Thyroid gland (tissue), 4 donors: ENCODE measurements around the gene TMEM128. TPM values are rescaled to one million over a fixed set of nuclear protein-coding genes. Genes with fewer than 3 reads are reported as not detected.

Experiments
- DNase-seq, 2 donors: peaks; one replicate each; pipeline ENCODE4 v3.0.0-alpha.2; 2019
- H3K27ac ChIP-seq, 3 donors: fragments of 200-600 bp; sonication (generic); 1 replicate in 2 of 3; 2 replicates in 1 of 3; pipeline ENCODE4 v1.5.1; 2016 to 2019; ENCODE audit warnings: mild to moderate bottlenecking in 1 of 3, moderate library complexity in 1 of 3
- H3K27me3 ChIP-seq: fragments of 200-600 bp; sonication (generic); one replicate; pipeline ENCODE4 v1.5.1; 2019
- H3K36me3 ChIP-seq, 2 donors: fragments of 200-600 bp; sonication (generic); one replicate each; pipeline ENCODE4 v1.5.1; 2016 to 2019
- H3K4me1 ChIP-seq, 2 donors: fragments of 200-600 bp; sonication (generic); one replicate each; pipeline ENCODE4 v1.5.1; 2017 to 2019
- H3K4me3 ChIP-seq, 3 donors: fragments of 200-600 bp; sonication (generic); replicated peaks in 1 of 3; 1 replicate in 2 of 3; 2 replicates in 1 of 3; pipeline ENCODE4 v1.5.1; 2016; ENCODE audit warnings: mild to moderate bottlenecking in 1 of 3
- H3K9me3 ChIP-seq: fragments of 200-600 bp; sonication (generic); one replicate; pipeline ENCODE4 v1.5.1; 2017
- POLR2A ChIP-seq, 2 donors: fragments of 450-650 bp; IDR thresholded peaks; one replicate each; pipeline ENCODE4 v1.6.1; 2017; ENCODE audit warnings: antibody characterized with exemption in 2 of 2, mild to moderate bottlenecking in 2 of 2, moderate library complexity in 1 of 2
- whole genome bisulfite sequencing, 2 donors: methylation state at CpG; one replicate each; pipeline ENCODE4 v1.1.5; 2017; 5-methylcytosine and 5-hydroxymethylcytosine counted together
- intact Hi-C: fragments of 100-400 bp; cut with DNase I; formaldehyde crosslinking; loops from one replicate; pipeline ENCODE4 v1.15.1; 2023
- total RNA-seq, 4 donors: library from RNA; depleted of rRNA; stranded (reverse); fragments of >200 nt; gene quantifications; one replicate each; pipeline ENCODE4 v1.2.3, GENCODE V29; 2016
- TF ChIP-seq, protein P1 (sequence below), 6 experiments: fragments of 200-600 bp in 3 of 6; fragments of 450-650 bp in 3 of 6; sonication (generic) in 3 of 6; IDR thresholded peaks; one replicate each; pipeline ENCODE4 v1.5.1; 2016 to 2019; ENCODE audit warnings: antibody characterized with exemption in 6 of 6, mild to moderate bottlenecking in 2 of 6, inconsistent platforms in 1 of 6, moderate library complexity in 1 of 6

The TMEM128 gene
- total RNA-seq, 4 donors from 2014 or later: 24.9 to 36.8 (median 33.5) TPM

DNA sequence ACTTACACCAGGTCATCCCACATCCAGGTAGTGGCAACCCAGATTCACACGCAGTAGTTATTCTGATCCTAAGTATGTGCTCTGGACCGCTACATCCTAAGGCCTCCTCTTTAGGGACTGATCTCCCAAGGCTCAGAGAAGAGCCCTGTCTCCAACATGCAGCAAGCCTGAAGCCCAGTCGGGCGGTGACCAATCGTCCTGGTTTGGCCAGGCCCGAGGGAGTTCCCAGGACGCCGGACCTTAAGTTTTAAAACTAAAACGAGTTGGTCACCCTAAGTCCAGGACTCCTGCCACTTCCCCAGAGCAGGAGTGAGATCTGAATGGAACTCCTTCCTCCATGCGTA is 41.5 kb upstream of the TMEM128 start:
- intact Hi-C loops: loop anchor here (5.0 kb wide), 1 partner anchor 42 kb away; the partner anchor contains the start of gene TMEM128
- TF ChIP-seq POLR2A (IDR thresholded peaks at IDR 0.05): no peak
- TF ChIP-seq, protein P1, sequence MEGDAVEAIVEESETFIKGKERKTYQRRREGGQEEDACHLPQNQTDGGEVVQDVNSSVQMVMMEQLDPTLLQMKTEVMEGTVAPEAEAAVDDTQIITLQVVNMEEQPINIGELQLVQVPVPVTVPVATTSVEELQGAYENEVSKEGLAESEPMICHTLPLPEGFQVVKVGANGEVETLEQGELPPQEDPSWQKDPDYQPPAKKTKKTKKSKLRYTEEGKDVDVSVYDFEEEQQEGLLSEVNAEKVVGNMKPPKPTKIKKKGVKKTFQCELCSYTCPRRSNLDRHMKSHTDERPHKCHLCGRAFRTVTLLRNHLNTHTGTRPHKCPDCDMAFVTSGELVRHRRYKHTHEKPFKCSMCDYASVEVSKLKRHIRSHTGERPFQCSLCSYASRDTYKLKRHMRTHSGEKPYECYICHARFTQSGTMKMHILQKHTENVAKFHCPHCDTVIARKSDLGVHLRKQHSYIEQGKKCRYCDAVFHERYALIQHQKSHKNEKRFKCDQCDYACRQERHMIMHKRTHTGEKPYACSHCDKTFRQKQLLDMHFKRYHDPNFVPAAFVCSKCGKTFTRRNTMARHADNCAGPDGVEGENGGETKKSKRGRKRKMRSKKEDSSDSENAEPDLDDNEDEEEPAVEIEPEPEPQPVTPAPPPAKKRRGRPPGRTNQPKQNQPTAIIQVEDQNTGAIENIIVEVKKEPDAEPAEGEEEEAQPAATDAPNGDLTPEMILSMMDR (IDR thresholded peaks at IDR 0.05): no peak
- WGBS, 2 donors: 0% methylated on average over 5 to 6 of the region's 10 CpGs
- H3K36me3 ChIP-seq: peaks cover 0 to 6% of the 10 kb centered on the region in 2 donors
- H3K27me3 ChIP-seq: no peaks in the 10 kb centered on the region
- peak overlapping the region in 1 of 3 donors; percentile 44 for H3K27ac ChIP-seq
- peaks cover 17 to 18% of the 10 kb centered on the region in 2 donors for H3K4me1 ChIP-seq
- DNase-seq: peak in 1 of 2 donors; percentile 4
- H3K4me3 ChIP-seq: peak overlapping the region; percentile 35 to 89 (median 89)
- H3K9me3 ChIP-seq: no peaks in the 10 kb centered on the region

DNA sequence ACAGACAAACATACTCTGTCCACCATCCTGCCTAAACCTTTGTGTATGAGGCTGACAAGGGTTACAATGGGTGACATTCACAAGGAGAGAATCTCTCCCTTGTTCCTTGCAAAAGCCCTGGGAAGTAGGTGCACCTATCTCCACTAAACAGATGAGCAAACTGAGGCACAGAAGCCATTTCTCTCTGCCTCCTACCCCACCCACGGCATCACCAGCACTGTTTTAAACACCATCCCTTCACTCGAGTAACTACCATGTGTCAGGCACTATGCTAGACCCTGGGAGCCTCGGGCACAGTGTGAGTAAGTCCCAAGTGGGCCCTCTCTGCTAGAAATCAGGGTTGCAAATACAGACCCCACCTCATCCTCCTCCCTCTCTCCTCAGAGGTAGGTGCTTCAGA is 41.0 kb upstream of the TMEM128 start:
- H3K27ac ChIP-seq: no peak overlapping the region
- H3K4me3 ChIP-seq: peak overlapping the region in 1 of 3 donors; percentile 89
- peaks cover 0 to 7% of the 10 kb centered on the region in 2 donors for H3K36me3 ChIP-seq
- H3K9me3 ChIP-seq: no peaks in the 10 kb centered on the region
- no peak for DNase-seq
- no peaks in the 10 kb centered on the region for H3K27me3 ChIP-seq
- intact Hi-C loops: loop anchor here (5.0 kb wide), 1 partner anchor 42 kb away; the partner anchor contains the start of gene TMEM128
- peaks cover 17 to 18% of the 10 kb centered on the region in 2 donors for H3K4me1 ChIP-seq
- WGBS, 2 donors: 23 to 40% methylated on average over 3 of the region's 3 CpGs
- TF ChIP-seq, protein P1 (IDR thresholded peaks at IDR 0.05): no peak
- TF ChIP-seq POLR2A (IDR thresholded peaks at IDR 0.05): no peak

DNA sequence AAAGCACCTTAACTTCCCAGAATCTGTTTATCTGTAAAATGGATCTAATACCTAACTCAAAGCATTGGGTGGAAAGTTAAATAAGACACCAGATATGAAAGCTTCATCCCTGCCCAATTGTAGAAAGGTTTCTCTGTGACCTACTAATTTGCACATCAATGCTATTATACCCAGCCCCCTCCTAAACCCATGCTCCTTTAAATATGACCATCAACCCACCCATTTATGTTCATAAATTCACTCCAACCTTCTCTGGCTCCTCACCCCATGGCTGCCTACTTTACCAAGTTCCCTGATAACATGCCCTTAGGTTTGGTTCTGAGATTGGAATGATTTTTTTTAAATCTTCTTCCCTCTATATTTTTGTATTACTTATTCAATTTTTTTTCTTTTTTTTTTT is 40.1 kb upstream of the TMEM128 start:
- intact Hi-C loops: loop anchor here (5.0 kb wide), 1 partner anchor 41 kb away; the partner anchor contains the start of gene TMEM128
- no peak for TF ChIP-seq POLR2A (IDR thresholded peaks at IDR 0.05)
- TF ChIP-seq, protein P1 (IDR thresholded peaks at IDR 0.05): no peak
- no peak overlapping the region for H3K27ac ChIP-seq
- no peak for DNase-seq
- no peaks in the 10 kb centered on the region for H3K9me3 ChIP-seq
- no peaks in the 10 kb centered on the region for H3K27me3 ChIP-seq
- H3K4me3 ChIP-seq: no peak overlapping the region
- H3K36me3 ChIP-seq: peaks cover 3 to 7% of the 10 kb centered on the region in 2 donors
- H3K4me1 ChIP-seq: peaks cover 17 to 18% of the 10 kb centered on the region in 2 donors

- no peak for TF ChIP-seq POLR2A (IDR thresholded peaks at IDR 0.05)
- TF ChIP-seq, protein P1 (IDR thresholded peaks at IDR 0.05): no peak
- Histone ChIP-seq H3K9me3 (no peaks in the 10 kb centered on the region), H3K27me3 (no peaks in the 10 kb centered on the region), H3K4me1 (peaks cover 8 to 10% of the 10 kb centered on the region in 2 donors), H3K4me3 (no peak overlapping the region), H3K36me3 (peaks cover 7 to 20% of the 10 kb centered on the region in 2 donors), H3K27ac (no peak overlapping the region)
- 78 to 80% methylated on average over 11 of the region's 11 CpGs for WGBS, 2 donors
- no peak for DNase-seq
- intact Hi-C loops: loop anchor here (5.0 kb wide), 1 partner anchor 38 kb away; the partner anchor contains the start of gene TMEM128
These were observed 37.0 kb upstream of the TMEM128 start for GRCh38 chr4:4284827-4285618.

GRCh38 chr4:4281787-4282186 is 33.8 kb upstream of the TMEM128 start:
- intact Hi-C loops: no loop called here
- no peaks in the 10 kb centered on the region for H3K4me1 ChIP-seq
- 95% methylated on average over 6 of the region's 6 CpGs for WGBS, 2 donors
- no peaks in the 10 kb centered on the region for H3K9me3 ChIP-seq
- no peak overlapping the region for H3K27ac ChIP-seq
- no peak overlapping the region for H3K4me3 ChIP-seq
- DNase-seq: no peak
- peaks cover 7 to 28% of the 10 kb centered on the region in 2 donors for H3K36me3 ChIP-seq
- TF ChIP-seq, protein P1 (IDR thresholded peaks at IDR 0.05): no peak
- TF ChIP-seq POLR2A (IDR thresholded peaks at IDR 0.05): no peak
- no peaks in the 10 kb centered on the region for H3K27me3 ChIP-seq
